Breast epithelium (tissue), 4 donors: Measurements from ENCODE around the gene IMMP2L. TPM values are rescaled to one million over a fixed set of nuclear protein-coding genes. Genes with fewer than 3 reads are reported as not detected.
"Not testable (repeated sequence)": the region's sequence is repeated elsewhere in the genome, so short reads cannot be mapped to it uniquely, and the experiment has no call there.

Source experiments
- DNase-seq, 2 donors: peaks; one replicate each; pipeline ENCODE4 v3.0.0-alpha.2; 2019; ENCODE audit warnings: low spot score in 2 of 2
- H3K27ac ChIP-seq, 2 donors: fragments of 200-600 bp; sonication (generic) in 1 of 2; one replicate each; pipeline ENCODE4 v1.5.1; 2016 to 2019; ENCODE audit warnings: mild to moderate bottlenecking in 1 of 2
- H3K27me3 ChIP-seq, 2 donors: fragments of 200-600 bp; sonication (generic) in 1 of 2; one replicate each; pipeline versions ENCODE4 v1.5.1 to v1.6.0; 2017 to 2019; ENCODE audit warnings: control low read depth in 1 of 2, mild to moderate bottlenecking in 1 of 2
- H3K36me3 ChIP-seq: fragments of 200-600 bp; one replicate; pipeline ENCODE4 v1.5.1; 2019
- H3K4me1 ChIP-seq, 2 donors: fragments of 200-600 bp; sonication (generic); one replicate each; pipeline ENCODE4 v1.5.1; 2016 to 2019; ENCODE audit warnings: control low read depth in 1 of 2
- H3K4me3 ChIP-seq, 3 donors: fragments of 200-600 bp; sonication (generic); 1 replicate in 2 of 3; 2 replicates in 1 of 3; pipeline ENCODE4 v1.5.1; 2016 to 2019; ENCODE audit warnings: mild to moderate bottlenecking in 3 of 3, moderate library complexity in 2 of 3
- H3K9me3 ChIP-seq, 2 donors: fragments of 200-600 bp; sonication (generic) in 1 of 2; one replicate each; pipeline ENCODE4 v1.5.1; 2016 to 2019; ENCODE audit warnings: control low read depth in 1 of 2
- POLR2A ChIP-seq: fragments of 450-650 bp; IDR thresholded peaks from one replicate; pipeline ENCODE4 v1.6.1; 2016; ENCODE audit warnings: antibody characterized with exemption, mild to moderate bottlenecking, moderate library complexity
- POLR2AphosphoS5 ChIP-seq, 3 donors: sonication (generic); formaldehyde crosslinking; IDR thresholded peaks; one replicate each; pipeline ENCODE4 v1.6.1; 2017; ENCODE audit warnings: antibody characterized with exemption in 3 of 3
- intact Hi-C: fragments of 100-400 bp; cut with DNase I; formaldehyde crosslinking; loops from one replicate; pipeline ENCODE4 v1.15.1; 2023; ENCODE audit warnings: low total_unique reads
- total RNA-seq, 3 donors: library from RNA; depleted of rRNA; stranded (reverse); fragments of >200 nt; gene quantifications; one replicate each; pipeline ENCODE4 v1.1.0, GENCODE V29; 2016
- TF ChIP-seq, protein P1 (sequence below), 3 donors: fragments of 450-650 bp; IDR thresholded peaks; one replicate each; pipeline ENCODE4 v1.5.1; 2016 to 2017; ENCODE audit warnings: antibody characterized with exemption in 3 of 3, mild to moderate bottlenecking in 3 of 3, moderate library complexity in 3 of 3

IMMP2L gene
- total RNA-seq = 10 to 100 TPM; 19.8 to 39.7 (median 30.8) TPM

DNA sequence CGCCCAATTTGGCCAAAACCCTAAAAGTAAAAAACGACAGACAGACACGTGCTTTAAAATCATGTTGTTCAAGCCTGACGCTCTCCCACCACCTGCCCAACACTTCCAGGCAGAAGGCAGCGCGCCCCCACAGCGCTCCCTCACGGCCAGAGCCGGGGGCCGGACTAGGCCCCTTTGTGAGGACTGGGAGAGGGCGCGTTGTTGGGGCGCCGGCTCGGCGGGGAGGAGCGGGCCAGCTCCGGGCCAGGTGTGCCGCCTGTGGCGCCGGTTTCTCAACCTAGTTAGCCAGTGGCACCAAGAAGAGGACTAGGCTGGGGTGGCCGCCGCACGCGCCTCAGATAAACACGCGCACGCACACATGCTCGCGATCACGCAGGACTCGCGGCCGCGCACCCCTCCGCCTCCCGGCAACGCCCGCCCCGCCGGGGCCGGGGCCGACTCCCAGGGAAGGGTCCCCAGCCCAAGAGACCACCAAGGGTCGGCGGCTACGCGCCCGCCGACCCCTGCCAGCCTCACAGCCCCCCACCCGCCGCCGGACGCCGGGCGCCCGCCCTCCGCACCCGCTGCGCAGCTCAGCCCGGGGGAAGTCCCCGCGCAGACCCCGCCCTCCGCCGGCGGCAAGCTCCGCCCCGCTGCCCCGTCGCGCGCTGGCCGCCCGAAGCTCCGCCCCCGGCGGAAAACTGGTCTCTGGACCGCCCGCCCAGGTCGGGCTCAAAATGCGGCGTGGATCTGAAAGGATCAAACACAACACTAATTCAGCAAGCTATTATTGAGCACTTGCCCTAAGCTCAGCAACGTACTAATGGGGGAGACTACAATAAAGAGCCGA lies at the start of gene IMMP2L:
TSS of gene IMMP2L (minus strand) at position 589 of the 829 bp plus-strand sequence.
- Histone ChIP-seq H3K36me3 (no peaks in the 10 kb centered on the region), H3K27me3 (no peaks in the 10 kb centered on the region), H3K9me3 (no peaks in the 10 kb centered on the region), H3K4me3 (peak within 1 kb of the TSS; percentile 85 to 89 (median 87)), H3K27ac (peak within 1 kb of the TSS; percentile 88 to 96), H3K4me1 (no peaks in the 10 kb centered on the region)
- intact Hi-C loops = loop anchor here (5.0 kb wide), 1 partner anchor 1180 kb away; no protein-coding TSS in a partner anchor
- TF ChIP-seq, protein P1, sequence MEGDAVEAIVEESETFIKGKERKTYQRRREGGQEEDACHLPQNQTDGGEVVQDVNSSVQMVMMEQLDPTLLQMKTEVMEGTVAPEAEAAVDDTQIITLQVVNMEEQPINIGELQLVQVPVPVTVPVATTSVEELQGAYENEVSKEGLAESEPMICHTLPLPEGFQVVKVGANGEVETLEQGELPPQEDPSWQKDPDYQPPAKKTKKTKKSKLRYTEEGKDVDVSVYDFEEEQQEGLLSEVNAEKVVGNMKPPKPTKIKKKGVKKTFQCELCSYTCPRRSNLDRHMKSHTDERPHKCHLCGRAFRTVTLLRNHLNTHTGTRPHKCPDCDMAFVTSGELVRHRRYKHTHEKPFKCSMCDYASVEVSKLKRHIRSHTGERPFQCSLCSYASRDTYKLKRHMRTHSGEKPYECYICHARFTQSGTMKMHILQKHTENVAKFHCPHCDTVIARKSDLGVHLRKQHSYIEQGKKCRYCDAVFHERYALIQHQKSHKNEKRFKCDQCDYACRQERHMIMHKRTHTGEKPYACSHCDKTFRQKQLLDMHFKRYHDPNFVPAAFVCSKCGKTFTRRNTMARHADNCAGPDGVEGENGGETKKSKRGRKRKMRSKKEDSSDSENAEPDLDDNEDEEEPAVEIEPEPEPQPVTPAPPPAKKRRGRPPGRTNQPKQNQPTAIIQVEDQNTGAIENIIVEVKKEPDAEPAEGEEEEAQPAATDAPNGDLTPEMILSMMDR (IDR thresholded peaks at IDR 0.05) = no peak
- peak; percentile 18 to 47 (median 36) for TF ChIP-seq POLR2AphosphoS5 (IDR thresholded peaks at IDR 0.05)
- TF ChIP-seq POLR2A = no peak
- peak; percentile 77 to 85 for DNase-seq

DNA sequence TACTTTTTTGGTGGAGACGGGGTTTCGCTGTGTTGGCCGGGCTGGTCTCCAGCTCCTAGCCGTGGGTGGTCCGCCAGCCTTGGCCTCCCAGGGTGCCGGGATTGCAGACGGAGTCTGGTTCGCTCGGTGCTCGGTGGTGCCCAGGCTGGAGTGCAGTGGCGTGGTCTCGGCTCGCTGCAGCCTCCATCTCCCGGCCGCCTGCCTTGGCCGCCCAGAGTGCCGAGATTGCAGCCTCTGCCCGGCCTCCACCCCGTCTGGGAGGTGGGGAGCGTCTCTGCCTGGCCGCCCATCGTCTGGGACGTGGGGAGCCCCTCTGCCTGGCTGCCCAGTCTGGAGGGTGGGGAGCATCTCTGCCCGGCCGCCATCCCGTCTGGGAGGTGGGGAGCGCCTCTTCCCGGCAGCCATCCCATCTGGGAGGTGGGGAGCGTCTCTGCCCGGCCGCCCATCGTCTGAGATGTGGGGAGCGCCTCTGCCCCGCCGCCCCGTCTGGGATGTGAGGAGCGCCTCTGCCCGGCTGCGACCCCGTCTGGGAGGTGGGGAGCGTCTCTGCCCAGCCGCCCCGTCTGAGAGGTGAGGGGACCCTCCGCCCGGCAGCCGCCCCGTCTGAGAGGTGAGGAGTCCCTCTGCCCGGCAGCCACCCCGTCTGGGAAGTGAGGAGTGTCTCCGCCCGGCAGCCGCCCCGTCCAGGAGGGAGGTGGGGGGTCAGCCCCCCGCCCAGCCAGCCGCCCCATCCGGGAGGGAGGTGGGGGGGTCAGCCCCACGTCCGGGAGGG lies 47.4 kb upstream of the IMMP2L start:
- H3K36me3 ChIP-seq, H3K27ac ChIP-seq, intact Hi-C loops, H3K27me3 ChIP-seq, H3K9me3 ChIP-seq, H3K4me1 ChIP-seq, DNase-seq, H3K4me3 ChIP-seq: not testable (repeated sequence)

DNA sequence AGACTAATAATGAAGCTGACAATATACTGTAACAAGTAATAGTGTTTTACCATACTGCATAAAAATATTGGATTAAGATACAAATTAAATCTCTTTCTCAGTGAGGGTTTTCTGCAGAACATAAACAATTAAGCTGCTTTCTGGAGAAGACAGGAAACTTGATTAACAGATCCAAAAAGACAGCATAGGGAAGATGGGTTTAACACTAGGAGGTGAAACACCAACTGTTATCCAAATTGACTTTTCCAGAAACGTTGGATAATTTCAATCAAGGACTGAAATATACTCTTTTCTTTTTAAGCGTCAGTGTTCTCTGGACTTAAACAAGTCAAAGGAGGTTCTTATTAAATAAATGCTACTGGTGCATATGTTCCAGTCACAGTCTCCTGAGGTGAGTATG lies 45.3 kb upstream of the IMMP2L start:
- intact Hi-C loops = no loop called here
- H3K36me3 ChIP-seq = no peaks in the 10 kb centered on the region
- no peak for TF ChIP-seq POLR2A
- TF ChIP-seq POLR2AphosphoS5 (IDR thresholded peaks at IDR 0.05) = no peak
- TF ChIP-seq, protein P1 (IDR thresholded peaks at IDR 0.05) = no peak
- H3K27me3 ChIP-seq = no peaks in the 10 kb centered on the region
- H3K27ac ChIP-seq = no peak overlapping the region
- H3K4me3 ChIP-seq = no peak overlapping the region
- no peak for DNase-seq
- no peaks in the 10 kb centered on the region for H3K4me1 ChIP-seq
- H3K9me3 ChIP-seq = peaks cover 0 to 9% of the 10 kb centered on the region in 2 donors

DNA sequence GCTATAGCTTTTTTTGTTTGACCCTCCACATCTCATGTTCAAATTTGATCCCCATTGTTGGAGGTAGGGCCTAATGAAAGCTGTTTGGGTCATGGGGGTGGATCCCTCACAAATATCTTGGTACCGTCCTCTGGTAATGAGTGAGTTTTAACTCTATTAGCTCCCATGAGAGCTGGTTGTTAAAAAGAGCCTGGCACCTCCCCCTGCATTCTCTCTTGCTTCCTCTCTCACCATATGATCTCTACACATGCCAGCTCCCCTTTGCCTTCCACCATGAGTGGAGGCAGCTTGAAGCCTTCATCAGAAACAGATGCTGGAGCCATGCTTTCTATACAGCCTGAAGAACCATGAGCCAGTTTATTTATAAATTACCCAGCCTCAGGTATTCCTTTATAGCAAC lies 43.0 kb upstream of the IMMP2L start:
- no peak for TF ChIP-seq POLR2A
- no peak for TF ChIP-seq POLR2AphosphoS5 (IDR thresholded peaks at IDR 0.05)
- TF ChIP-seq, protein P1 (IDR thresholded peaks at IDR 0.05) = no peak
- H3K4me1 ChIP-seq = no peaks in the 10 kb centered on the region

DNA sequence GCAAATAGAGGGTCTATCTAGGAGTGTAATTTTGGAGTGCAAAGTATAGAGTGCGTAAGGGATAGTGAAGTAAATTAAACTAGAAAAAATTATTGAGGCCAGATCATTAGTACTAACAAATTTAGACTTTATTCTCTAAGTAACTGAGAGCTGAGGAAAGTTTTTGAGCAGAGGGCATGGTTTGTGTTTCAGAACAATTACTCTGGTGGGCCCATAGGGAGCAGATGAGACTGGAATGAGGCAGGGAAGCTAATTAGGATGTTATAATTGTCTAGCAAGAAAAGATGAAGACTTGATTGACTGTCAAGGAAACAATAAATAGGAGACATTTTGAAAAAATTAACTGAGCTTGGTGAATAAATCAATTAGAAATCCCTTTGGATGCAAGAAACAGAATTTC lies 37.8 kb upstream of the IMMP2L start:
- H3K27ac ChIP-seq = no peak overlapping the region
- intact Hi-C loops = no loop called here
- DNase-seq = no peak
- no peaks in the 10 kb centered on the region for H3K36me3 ChIP-seq
- H3K4me1 ChIP-seq = no peaks in the 10 kb centered on the region
- H3K27me3 ChIP-seq = no peaks in the 10 kb centered on the region
- no peak overlapping the region for H3K4me3 ChIP-seq
- TF ChIP-seq POLR2A = no peak
- TF ChIP-seq POLR2AphosphoS5 (IDR thresholded peaks at IDR 0.05) = no peak
- TF ChIP-seq, protein P1 (IDR thresholded peaks at IDR 0.05) = no peak
- H3K9me3 ChIP-seq = no peaks in the 10 kb centered on the region

More for the DNA sequence above, 43.0 kb upstream of the IMMP2L start:
- DNase-seq = no peak
- H3K9me3 ChIP-seq = peaks cover 0 to 5% of the 10 kb centered on the region in 2 donors
- no peaks in the 10 kb centered on the region for H3K36me3 ChIP-seq
- H3K27ac ChIP-seq = no peak overlapping the region
- H3K27me3 ChIP-seq = no peaks in the 10 kb centered on the region
- intact Hi-C loops = no loop called here
- H3K4me3 ChIP-seq = no peak overlapping the region
